SU-DHL-6 (cell line): ENCODE results near the gene TCEA3.

ENCODE experiments used
- CTCF ChIP-seq: fragments of 200-600 bp; sonication (generic); IDR thresholded peaks from one replicate; pipeline ENCODE4 v1.5.1; 2017; ENCODE audit warnings: antibody characterized with exemption, mild to moderate bottlenecking, low read length, moderate library complexity; ENCODE audit not compliant: insufficient read depth, poor library complexity, severe bottlenecking
- EZH2phosphoT487 ChIP-seq: fragments of 200-600 bp; sonication (generic), shearing (Covaris generic); conservative IDR thresholded peaks from 2 replicates; pipeline ENCODE4 v1.6.1; 2018; ENCODE audit warnings: mild to moderate bottlenecking, antibody characterized with exemption, low read length, moderate library complexity, mixed read lengths

GRCh38 chr1:23453455-23454000, 29.0 kb upstream of the TCEA3 start:
- TF ChIP-seq CTCF (no peak), EZH2phosphoT487 (no peak)
